Activated CD8-positive, alpha-beta memory T cell treated with anti-CD3 and anti-CD28 coated beads for 36 hours (primary cell): ENCODE results near the gene NXN. TPM values are rescaled to one million over a fixed set of nuclear protein-coding genes. Genes with fewer than 3 reads are reported as not detected.
"Not testable (repeated sequence)": the region's sequence is repeated elsewhere in the genome, so short reads cannot be mapped to it uniquely, and the experiment has no call there.

ENCODE experiments used
- CTCF ChIA-PET: fragments of 350-600 bp; sonication (Branson Sonifier 250); formaldehyde crosslinking; loops from one replicate; lab custom pipeline; 2021; ENCODE audit warnings: antibody characterized with exemption; lab: Charles Lee
- POLR2A ChIA-PET: fragments of 350-600 bp; sonication (Branson Sonifier 250); formaldehyde crosslinking; loops from one replicate; lab custom pipeline; 2021; ENCODE audit warnings: antibody characterized with exemption; lab: Charles Lee
- total RNA-seq, 2 experiments: library from RNA; stranded (reverse); gene quantifications; one replicate each; pipeline ENCODE4 v1.2.3, GENCODE V29; 2021

Gene NXN
- total RNA-seq, 2 experiments from 2014 or later = 0.13 to 0.25 TPM

GRCh38 chr17:909642-910323 is 69.8 kb downstream of the NXN start:
- ChIA-PET POLR2A (no interaction called here), CTCF (interaction anchor here (1.1 kb wide), 1 partner anchor 30 kb away, joined by 3 read pairs; no protein-coding TSS in a partner anchor)

GRCh38 chr17:907725-908124 is 71.9 kb downstream of the NXN start:
- ChIA-PET POLR2A (no interaction called here), CTCF (no interaction called here)

- POLR2A ChIA-PET, CTCF ChIA-PET: not testable (repeated sequence)
Observed at GRCh38 chr17:905708-906107, 73.9 kb downstream of the NXN start.

- ChIA-PET POLR2A (no interaction called here), CTCF (no interaction called here)
Observed at GRCh38 chr17:903691-904481, 75.7 kb downstream of the NXN start.

GRCh38 chr17:902463-902862 is 77.1 kb downstream of the NXN start:
- POLR2A ChIA-PET = no interaction called here
- CTCF ChIA-PET = no interaction called here

GRCh38 chr17:901964-902363 is 77.6 kb downstream of the NXN start:
- CTCF ChIA-PET = no interaction called here
- POLR2A ChIA-PET = no interaction called here

- ChIA-PET POLR2A (no interaction called here), CTCF (no interaction called here)
Observed at GRCh38 chr17:901191-901950, 78.2 kb downstream of the NXN start.

GRCh38 chr17:900336-900934 is 79.1 kb downstream of the NXN start:
- ChIA-PET POLR2A (no interaction called here), CTCF (interaction anchor here (0.7 kb wide), 1 partner anchor 10 kb away, joined by 3 read pairs; no protein-coding TSS in a partner anchor)

GRCh38 chr17:897970-898619 is 81.5 kb downstream of the NXN start:
- CTCF ChIA-PET = interaction anchor here (0.6 kb wide), 1 partner anchor 10 kb away, joined by 4 read pairs; no protein-coding TSS in a partner anchor
- POLR2A ChIA-PET = no interaction called here

GRCh38 chr17:896953-897661 is 82.5 kb downstream of the NXN start:
- POLR2A ChIA-PET = no interaction called here

GRCh38 chr17:896454-896853 is 83.1 kb downstream of the NXN start:
- ChIA-PET POLR2A (no interaction called here), CTCF (interaction anchor here (0.7 kb wide), 1 partner anchor 24 kb away, joined by 3 read pairs; no protein-coding TSS in a partner anchor)

More at GRCh38 chr17:896953-897661, 82.5 kb downstream of the NXN start:
- CTCF ChIA-PET = no interaction called here

GRCh38 chr17:892958-893357 is 86.6 kb downstream of the NXN start:
- ChIA-PET CTCF (no interaction called here), POLR2A (no interaction called here)

- ChIA-PET POLR2A (no interaction called here), CTCF (interaction anchor here (0.6 to 1.2 kb wide), 5 partner anchors 9 to 91 kb away, joined by 3 to 4 read pairs (median 3); partner anchors contain the start of gene NXN)
Observed at GRCh38 chr17:888998-889441, 90.6 kb downstream of the NXN start.

GRCh38 chr17:887551-888209 is 91.9 kb downstream of the NXN start:
- CTCF ChIA-PET = no interaction called here
- POLR2A ChIA-PET = no interaction called here

GRCh38 chr17:885971-886571 is 93.5 kb downstream of the NXN start:
- CTCF ChIA-PET = interaction anchor here (0.6 kb wide), 1 partner anchor 66 kb away, joined by 3 read pairs; no protein-coding TSS in a partner anchor
- POLR2A ChIA-PET = interaction anchor here (0.7 kb wide), 1 partner anchor 138 kb away, joined by 4 read pairs; no protein-coding TSS in a partner anchor

- ChIA-PET CTCF (no interaction called here), POLR2A (no interaction called here)
Observed at GRCh38 chr17:883586-883962, 96.0 kb downstream of the NXN start.
